Measurements from ENCODE around the gene DPP6. TPM values are rescaled to one million over a fixed set of nuclear protein-coding genes. Genes with fewer than 3 reads are reported as not detected.

The DPP6 gene
- total RNA-seq, 1 experiment from 2014 or later, result not detected

- TF ChIP-seq NFYB (CRISPR knock-in tag; conservative IDR thresholded peaks at IDR 0.05; ENCODE audit: low read depth) (no peak), ELF4 (CRISPR knock-in tag; IDR thresholded peaks at IDR 0.05; ENCODE audit: low read depth) (no peak)
Observed at GRCh38 chr7:154505362-154505761, 453.2 kb downstream of the DPP6 start (continued).

- peaks cover 94% of the 10 kb centered on the region for H3K9me3 Mint-ChIP-seq
- DNase-seq (ENCODE audit: low spot score) (no peak), ATAC-seq (no peak)
- CTCF ChIA-PET, result no interaction called here
- H3K4me1 Mint-ChIP-seq, result no peaks in the 10 kb centered on the region
- no peak overlapping the region for H3K4me3 Mint-ChIP-seq
- no peak overlapping the region for H3K27ac Mint-ChIP-seq
- peaks cover 71% of the 10 kb centered on the region for H3K36me3 Mint-ChIP-seq
- H3K27me3 Mint-ChIP-seq (ENCODE audit: low read depth), result no peaks in the 10 kb centered on the region; the same call in 1 of the 2 replicates
- TF ChIP-seq ZNF121 (CRISPR knock-in tag; IDR thresholded peaks at IDR 0.05), result no peak
- no peak for TF ChIP-seq PRRX2 (CRISPR knock-in tag; IDR thresholded peaks at IDR 0.05)
- TF ChIP-seq CBFB (CRISPR knock-in tag; IDR thresholded peaks at IDR 0.05; ENCODE audit: low read depth), result no peak
- TF ChIP-seq CREB1 (CRISPR knock-in tag; IDR thresholded peaks at IDR 0.05), result no peak
- no peak for TF ChIP-seq ELF4 (CRISPR knock-in tag; IDR thresholded peaks at IDR 0.05; ENCODE audit: low read depth)
- no peak for TF ChIP-seq ZBTB43 (CRISPR knock-in tag; IDR thresholded peaks at IDR 0.05)
- POLR2A ChIA-PET, result no interaction called here
Observed at GRCh38 chr7:154509192-154509591, 457.0 kb downstream of the DPP6 start.

GRCh38 chr7:154512121-154512833 lies 460.1 kb downstream of the DPP6 start:
- Mint-ChIP-seq H3K27me3 (ENCODE audit: low read depth) (peaks cover 11% of the 10 kb centered on the region), H3K4me1 (no peaks in the 10 kb centered on the region), H3K27ac (no peak overlapping the region), H3K9me3 (peaks cover 94% of the 10 kb centered on the region), H3K4me3 (no peak overlapping the region), H3K36me3 (peaks cover 79% of the 10 kb centered on the region)
- ChIA-PET CTCF (no interaction called here), POLR2A (no interaction called here)
- ATAC-seq (no peak), DNase-seq (ENCODE audit: low spot score) (no peak)
- TF ChIP-seq HMGA2 (CRISPR knock-in tag; IDR thresholded peaks at IDR 0.05) (no peak), STAT6 (CRISPR knock-in tag; conservative IDR thresholded peaks at IDR 0.05; ENCODE audit: low read depth) (no peak), ZNF317 (CRISPR knock-in tag; IDR thresholded peaks at IDR 0.05; ENCODE audit: borderline replicate concordance, low read depth) (no peak), NFATC4 (CRISPR knock-in tag; IDR thresholded peaks at IDR 0.05) (no peak), IRF1 (CRISPR knock-in tag; IDR thresholded peaks at IDR 0.05) (no peak), ZNF232 (CRISPR knock-in tag; IDR thresholded peaks at IDR 0.05) (no peak), ZBTB43 (CRISPR knock-in tag; IDR thresholded peaks at IDR 0.05) (no peak), ZBTB21 (CRISPR knock-in tag; IDR thresholded peaks at IDR 0.05; ENCODE audit: borderline replicate concordance) (no peak), ATF3 (CRISPR knock-in tag; conservative IDR thresholded peaks at IDR 0.05) (no peak), ZMAT4 (CRISPR knock-in tag; IDR thresholded peaks at IDR 0.05) (no peak), ZNF396 (CRISPR knock-in tag; IDR thresholded peaks at IDR 0.05; ENCODE audit: borderline replicate concordance) (no peak), ZNF416 (CRISPR knock-in tag; IDR thresholded peaks at IDR 0.05) (no peak)
